ENCODE measurements around the gene WDR54. TPM values are rescaled to one million over a fixed set of nuclear protein-coding genes. Genes with fewer than 3 reads are reported as not detected.
A peak's percentile ranks its signal among the peaks of the same experiment; 100 is the strongest.
"Not testable (repeated sequence)": the region's sequence is repeated elsewhere in the genome, so short reads cannot be mapped to it uniquely, and the experiment has no call there.

The WDR54 gene
- total RNA-seq, 1 donor from 2014 or later = 2.2 TPM

GRCh38 chr2:74442483-74443297 lies 21.2 kb downstream of the WDR54 start:
- DNase-seq; intact Hi-C loops (cut with DNase I); ATAC-seq (ENCODE audit: poor library complexity): not testable (repeated sequence)

- DNase-seq = no peak
- intact Hi-C loops (cut with DNase I) = no loop called here
- no peak for ATAC-seq (ENCODE audit: poor library complexity)
Measured at GRCh38 chr2:74444498-74445318, 23.2 kb downstream of the WDR54 start.

GRCh38 chr2:74447230-74447999 lies 25.9 kb downstream of the WDR54 start:
- ATAC-seq (ENCODE audit: poor library complexity) = no peak
- DNase-seq = no peak
- intact Hi-C loops (cut with DNase I) = no loop called here

GRCh38 chr2:74448771-74449170 lies 27.2 kb downstream of the WDR54 start:
- intact Hi-C loops (cut with DNase I) = no loop called here
- ATAC-seq (ENCODE audit: poor library complexity) = no peak
- DNase-seq = no peak

- DNase-seq = no peak
- ATAC-seq (ENCODE audit: poor library complexity) = no peak
- intact Hi-C loops (cut with DNase I) = no loop called here
Measured at GRCh38 chr2:74450570-74451190, 29.1 kb downstream of the WDR54 start.

- DNase-seq (peak; percentile 95), ATAC-seq (ENCODE audit: poor library complexity) (peak; percentile 74)
- intact Hi-C loops (cut with DNase I) = no loop called here
Measured at GRCh38 chr2:74454654-74455511, 33.4 kb downstream of the WDR54 start, which contains the start of gene INO80B. Gene INO80B (plus strand): TSS chr2:74455087. CDS start chr2:74455117, 30 bp downstream.

- no peak for ATAC-seq (ENCODE audit: poor library complexity)
- intact Hi-C loops (cut with DNase I) = no loop called here
- no peak for DNase-seq
Measured at GRCh38 chr2:74457129-74457548, 35.6 kb downstream of the WDR54 start.

- intact Hi-C loops (cut with DNase I) = no loop called here
- peak; percentile 38 for ATAC-seq (ENCODE audit: poor library complexity)
Measured at GRCh38 chr2:74457549-74458131, 36.1 kb downstream of the WDR54 start.

GRCh38 chr2:74458132-74458937 lies 36.8 kb downstream of the WDR54 start, which contains the start of gene WBP1:
Gene WBP1 (plus strand): TSS chr2:74458438. CDS start chr2:74458603, 165 bp downstream.
- ATAC-seq (ENCODE audit: poor library complexity) (peak; percentile 89), DNase-seq (peak; percentile 100)
- intact Hi-C loops (cut with DNase I) = no loop called here

More at GRCh38 chr2:74457549-74458131, 36.1 kb downstream of the WDR54 start:
- DNase-seq = peak; percentile 80

- ATAC-seq (ENCODE audit: poor library complexity) = no peak
- DNase-seq = no peak
- intact Hi-C loops (cut with DNase I) = no loop called here
Measured at GRCh38 chr2:74458938-74459363, 37.4 kb downstream of the WDR54 start.

GRCh38 chr2:74459503-74460118 lies 38.1 kb downstream of the WDR54 start:
- DNase-seq; ATAC-seq (ENCODE audit: poor library complexity); intact Hi-C loops (cut with DNase I): not testable (repeated sequence)

- ATAC-seq (ENCODE audit: poor library complexity); DNase-seq; intact Hi-C loops (cut with DNase I): not testable (repeated sequence)
Measured at GRCh38 chr2:74460187-74460586, 38.7 kb downstream of the WDR54 start.

- intact Hi-C loops (cut with DNase I) = no loop called here
- no peak for ATAC-seq (ENCODE audit: poor library complexity)
- DNase-seq = no peak
Measured at GRCh38 chr2:74461187-74462053, 39.9 kb downstream of the WDR54 start.

- ATAC-seq (ENCODE audit: poor library complexity) (no peak), DNase-seq (no peak)
- intact Hi-C loops (cut with DNase I) = no loop called here
Measured at GRCh38 chr2:74462054-74462785, 40.7 kb downstream of the WDR54 start.
